Caco-2 (cell line): ENCODE data around the gene ALDH3A2. TPM values are rescaled to one million over a fixed set of nuclear protein-coding genes. Genes with fewer than 3 reads are reported as not detected.

Source experiments
- BruUV-seq: library from RNA; stranded (reverse); fragments of 400-500 nt; replicated peaks from 2 replicates; lab custom pipeline; 2021; lab: Mats Ljungman, UMichigan
- CTCF ChIA-PET: fragments of 300-600 bp; sonication (Branson Sonifier 250); formaldehyde crosslinking; loops from one replicate; lab custom pipeline; 2022; ENCODE audit warnings: antibody characterized with exemption; lab: Charles Lee
- POLR2A ChIA-PET: fragments of 300-600 bp; sonication (Branson Sonifier 250); formaldehyde crosslinking; loops from one replicate; lab custom pipeline; 2022; ENCODE audit warnings: antibody characterized with exemption; lab: Charles Lee
- DNase-seq, 2 experiments: peaks; one replicate each; pipeline versions ENCODE4 v3.0.0 to v3.0.0-alpha.2; 2020 to 2022
- H3K27me3 ChIP-seq: replicated peaks from 2 replicates; pipeline ENCODE4 v1.6.0; 2011; ENCODE audit warnings: low read length; ENCODE audit not compliant: control insufficient read depth, insufficient read depth
- H3K36me3 ChIP-seq: 2 replicates; pipeline ENCODE4 v1.5.1; 2011; ENCODE audit warnings: low read length; ENCODE audit not compliant: control insufficient read depth, insufficient read depth
- H3K4me1 ChIP-seq: fragments of 250-450 bp; sonication (Bioruptor Pico); 2 replicates; pipeline ENCODE4 v1.5.1; 2020; ENCODE audit warnings: mild to moderate bottlenecking
- H3K4me3 ChIP-seq: 2 replicates; pipeline ENCODE4 v1.5.1; 2011; ENCODE audit warnings: low read depth, mild to moderate bottlenecking, control low read depth, low read length
- H3K9me3 ChIP-seq: fragments of 250-450 bp; sonication (Bioruptor Pico); 2 replicates; pipeline ENCODE4 v1.5.1; 2020; ENCODE audit warnings: mild to moderate bottlenecking, moderate library complexity
- H3K27ac Mint-ChIP-seq: one replicate; pipeline ENCODE4 v1.8.0; 2022; ENCODE audit warnings: mixed read lengths; ENCODE audit not compliant: unreplicated experiment
- H3K27me3 Mint-ChIP-seq: one replicate; pipeline ENCODE4 v1.8.0; 2022; ENCODE audit warnings: mixed read lengths; ENCODE audit not compliant: insufficient read depth, unreplicated experiment
- H3K36me3 Mint-ChIP-seq: one replicate; pipeline ENCODE4 v1.8.0; 2022; ENCODE audit warnings: mild to moderate bottlenecking, mixed read lengths; ENCODE audit not compliant: insufficient read depth, unreplicated experiment
- H3K4me1 Mint-ChIP-seq: one replicate; pipeline ENCODE4 v1.8.0; 2022; ENCODE audit warnings: low read depth, mixed read lengths; ENCODE audit not compliant: unreplicated experiment
- H3K4me3 Mint-ChIP-seq: one replicate; pipeline ENCODE4 v1.8.0; 2022; ENCODE audit warnings: mild to moderate bottlenecking, moderate library complexity, mixed read lengths; ENCODE audit not compliant: unreplicated experiment
- H3K9me3 Mint-ChIP-seq: one replicate; pipeline ENCODE4 v1.8.0; 2022; ENCODE audit warnings: mixed read lengths; ENCODE audit not compliant: unreplicated experiment
- CTCF ChIP-seq, 2 experiments: fragments of 200-600 bp in 1 of 2; IDR thresholded peaks; 1 replicate in 1 of 2; 2 replicates in 1 of 2; pipeline versions ENCODE4 v1.5.1 to v1.8.0; 2011 to 2022; ENCODE audit warnings: antibody characterized with exemption in 1 of 2, control low read depth in 1 of 2, inconsistent platforms in 1 of 2, low read depth in 1 of 2, low read length in 1 of 2, mild to moderate bottlenecking in 1 of 2, moderate library complexity in 1 of 2; ENCODE audit not compliant: insufficient read depth in 1 of 2, severe bottlenecking in 1 of 2, unreplicated experiment in 1 of 2
- intact Hi-C: fragments of 100-400 bp; cut with micrococcal nuclease; formaldehyde crosslinking; loops from one replicate; pipeline ENCODE4 v1.10.0; 2022; ENCODE audit not compliant: unreplicated experiment
- total RNA-seq: library from RNA; stranded (reverse); gene quantifications from 2 replicates; pipeline ENCODE4 v1.2.3, GENCODE V29; 2022

ALDH3A2 gene
- total RNA-seq, 1 experiment from 2014 or later = 84.0 TPM

GRCh38 chr17:19719355-19720209 is 71.0 kb downstream of the ALDH3A2 start:
- Mint-ChIP-seq H3K27ac (no peak overlapping the region), H3K36me3 (no peaks in the 10 kb centered on the region), H3K27me3 (no peaks in the 10 kb centered on the region), H3K4me1 (peaks cover 12% of the 10 kb centered on the region), H3K9me3 (no peaks in the 10 kb centered on the region), H3K4me3 (no peak overlapping the region)
- POLR2A ChIA-PET = interaction anchor here (0.6 kb wide), 1 partner anchor 194 kb away, joined by 6 read pairs; no protein-coding TSS in a partner anchor
- peak in 1 of 2 experiments; percentile 57 for DNase-seq
- BruUV-seq = no TSS peak
- no peaks in the 10 kb centered on the region for H3K36me3 ChIP-seq
- no peak overlapping the region for H3K4me3 ChIP-seq
- CTCF ChIA-PET = interaction anchor here (1.0 to 1.1 kb wide), 3 partner anchors 43 to 67 kb away, joined by 3 to 4 read pairs (median 3); no protein-coding TSS in a partner anchor
- intact Hi-C loops = loop anchor here (5.0 kb wide), 1 partner anchor 48 kb away; no protein-coding TSS in a partner anchor
- H3K4me1 ChIP-seq = peaks cover 44% of the 10 kb centered on the region
- H3K27me3 ChIP-seq = no peaks in the 10 kb centered on the region
- H3K9me3 ChIP-seq = no peaks in the 10 kb centered on the region
- no peak for TF ChIP-seq CTCF (IDR thresholded peaks at IDR 0.05; ENCODE audit: insufficient read depth in 1 of 2, low read depth in 1 of 2, low read length in 1 of 2, severe bottlenecking in 1 of 2, unreplicated experiment in 1 of 2)

- H3K36me3 ChIP-seq = no peaks in the 10 kb centered on the region
- intact Hi-C loops = no loop called here
- Mint-ChIP-seq H3K27ac (no peak overlapping the region), H3K27me3 (no peaks in the 10 kb centered on the region), H3K4me1 (peaks cover 12% of the 10 kb centered on the region), H3K9me3 (no peaks in the 10 kb centered on the region), H3K36me3 (no peaks in the 10 kb centered on the region), H3K4me3 (no peak overlapping the region)
- peaks cover 44% of the 10 kb centered on the region for H3K4me1 ChIP-seq
- POLR2A ChIA-PET = no interaction called here
- H3K4me3 ChIP-seq = no peak overlapping the region
- CTCF ChIA-PET = no interaction called here
- no TSS peak for BruUV-seq
- no peak for TF ChIP-seq CTCF (IDR thresholded peaks at IDR 0.05; ENCODE audit: insufficient read depth in 1 of 2, low read depth in 1 of 2, low read length in 1 of 2, severe bottlenecking in 1 of 2, unreplicated experiment in 1 of 2)
- DNase-seq = no peak
- no peaks in the 10 kb centered on the region for H3K9me3 ChIP-seq
- no peaks in the 10 kb centered on the region for H3K27me3 ChIP-seq
These were observed 71.6 kb downstream of the ALDH3A2 start for GRCh38 chr17:19720210-19720475.

GRCh38 chr17:19720631-19721426 is 72.3 kb downstream of the ALDH3A2 start:
- no peaks in the 10 kb centered on the region for H3K27me3 ChIP-seq
- POLR2A ChIA-PET = no interaction called here
- H3K36me3 Mint-ChIP-seq = no peaks in the 10 kb centered on the region
- BruUV-seq = no TSS peak
- intact Hi-C loops = no loop called here
- CTCF ChIA-PET = no interaction called here
- H3K4me1 ChIP-seq = peaks cover 44% of the 10 kb centered on the region
- H3K27me3 Mint-ChIP-seq = no peaks in the 10 kb centered on the region
- H3K4me3 Mint-ChIP-seq = no peak overlapping the region
- H3K27ac Mint-ChIP-seq = no peak overlapping the region
- no peaks in the 10 kb centered on the region for H3K9me3 Mint-ChIP-seq
- H3K36me3 ChIP-seq = no peaks in the 10 kb centered on the region
- H3K9me3 ChIP-seq = no peaks in the 10 kb centered on the region
- no peak overlapping the region for H3K4me3 ChIP-seq
- DNase-seq = peak in 1 of 2 experiments; percentile 61
- H3K4me1 Mint-ChIP-seq = peaks cover 12% of the 10 kb centered on the region
- no peak for TF ChIP-seq CTCF (IDR thresholded peaks at IDR 0.05; ENCODE audit: insufficient read depth in 1 of 2, low read depth in 1 of 2, low read length in 1 of 2, severe bottlenecking in 1 of 2, unreplicated experiment in 1 of 2)
